ENCODE measurements around the gene NTRK2.

Gene NTRK2

DNA sequence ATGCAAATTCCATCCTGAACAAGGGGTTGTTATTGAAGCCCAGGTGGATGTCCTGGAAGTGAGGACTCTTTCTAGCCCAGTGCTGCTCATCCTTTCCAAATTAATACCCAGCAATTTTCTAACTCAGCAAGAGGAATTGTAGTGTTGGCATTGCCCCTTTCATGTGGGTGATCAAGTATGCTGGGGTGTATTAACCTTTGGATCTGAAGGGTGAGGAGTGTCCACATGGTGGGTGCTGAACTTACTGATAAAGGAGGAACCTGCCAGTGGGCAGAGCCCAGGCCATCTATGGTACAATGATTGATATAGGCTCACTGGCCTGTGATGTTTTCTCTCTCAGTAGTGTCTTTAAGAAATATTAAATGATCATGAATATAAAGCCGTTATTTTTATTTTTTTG, 210.1 kb downstream of the NTRK2 start:
- TF ChIP-seq, protein P1, sequence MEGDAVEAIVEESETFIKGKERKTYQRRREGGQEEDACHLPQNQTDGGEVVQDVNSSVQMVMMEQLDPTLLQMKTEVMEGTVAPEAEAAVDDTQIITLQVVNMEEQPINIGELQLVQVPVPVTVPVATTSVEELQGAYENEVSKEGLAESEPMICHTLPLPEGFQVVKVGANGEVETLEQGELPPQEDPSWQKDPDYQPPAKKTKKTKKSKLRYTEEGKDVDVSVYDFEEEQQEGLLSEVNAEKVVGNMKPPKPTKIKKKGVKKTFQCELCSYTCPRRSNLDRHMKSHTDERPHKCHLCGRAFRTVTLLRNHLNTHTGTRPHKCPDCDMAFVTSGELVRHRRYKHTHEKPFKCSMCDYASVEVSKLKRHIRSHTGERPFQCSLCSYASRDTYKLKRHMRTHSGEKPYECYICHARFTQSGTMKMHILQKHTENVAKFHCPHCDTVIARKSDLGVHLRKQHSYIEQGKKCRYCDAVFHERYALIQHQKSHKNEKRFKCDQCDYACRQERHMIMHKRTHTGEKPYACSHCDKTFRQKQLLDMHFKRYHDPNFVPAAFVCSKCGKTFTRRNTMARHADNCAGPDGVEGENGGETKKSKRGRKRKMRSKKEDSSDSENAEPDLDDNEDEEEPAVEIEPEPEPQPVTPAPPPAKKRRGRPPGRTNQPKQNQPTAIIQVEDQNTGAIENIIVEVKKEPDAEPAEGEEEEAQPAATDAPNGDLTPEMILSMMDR (conservative IDR thresholded peaks at IDR 0.05; ENCODE audit: low read depth, low read length): no peak
- DNase-seq (ENCODE audit: low read depth): no peak
- H3K4me3 ChIP-seq (ENCODE audit: low read depth, low read length): no peak overlapping the region

- no peak for DNase-seq (ENCODE audit: low read depth)
- no peak overlapping the region for H3K4me3 ChIP-seq (ENCODE audit: low read depth, low read length)
- TF ChIP-seq, protein P1 (conservative IDR thresholded peaks at IDR 0.05; ENCODE audit: low read depth, low read length): no peak
These were observed 211.3 kb downstream of the NTRK2 start for GRCh38 chr9:84880835-84881234.

DNA sequence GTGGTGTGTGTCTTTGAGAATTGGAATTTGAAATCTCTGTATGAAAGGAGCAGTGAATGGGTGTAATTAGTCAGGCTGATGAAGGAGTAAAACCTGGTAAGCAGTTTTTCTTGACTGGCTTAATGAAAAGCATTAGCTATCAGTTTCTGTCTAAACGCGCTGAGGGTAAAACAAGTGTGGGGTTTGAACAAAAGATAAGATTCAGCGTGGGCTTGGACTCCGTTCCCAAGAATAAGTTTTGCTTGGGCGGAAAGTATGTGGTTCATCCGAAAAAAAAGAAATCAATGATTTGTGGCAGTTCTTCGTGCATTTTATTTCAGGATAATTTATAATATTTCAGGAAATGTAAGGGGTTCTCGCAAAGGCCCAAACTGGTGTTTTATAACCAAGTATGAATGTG, 217.3 kb downstream of the NTRK2 start:
- no peak overlapping the region for H3K4me3 ChIP-seq (ENCODE audit: low read depth, low read length)
- TF ChIP-seq, protein P1 (conservative IDR thresholded peaks at IDR 0.05; ENCODE audit: low read depth, low read length): no peak
- DNase-seq (ENCODE audit: low read depth): no peak

GRCh38 chr9:84891924-84892323, 222.4 kb downstream of the NTRK2 start:
- no peak overlapping the region for H3K4me3 ChIP-seq (ENCODE audit: low read depth, low read length)
- DNase-seq (ENCODE audit: low read depth): no peak
- TF ChIP-seq, protein P1 (conservative IDR thresholded peaks at IDR 0.05; ENCODE audit: low read depth, low read length): no peak

DNA sequence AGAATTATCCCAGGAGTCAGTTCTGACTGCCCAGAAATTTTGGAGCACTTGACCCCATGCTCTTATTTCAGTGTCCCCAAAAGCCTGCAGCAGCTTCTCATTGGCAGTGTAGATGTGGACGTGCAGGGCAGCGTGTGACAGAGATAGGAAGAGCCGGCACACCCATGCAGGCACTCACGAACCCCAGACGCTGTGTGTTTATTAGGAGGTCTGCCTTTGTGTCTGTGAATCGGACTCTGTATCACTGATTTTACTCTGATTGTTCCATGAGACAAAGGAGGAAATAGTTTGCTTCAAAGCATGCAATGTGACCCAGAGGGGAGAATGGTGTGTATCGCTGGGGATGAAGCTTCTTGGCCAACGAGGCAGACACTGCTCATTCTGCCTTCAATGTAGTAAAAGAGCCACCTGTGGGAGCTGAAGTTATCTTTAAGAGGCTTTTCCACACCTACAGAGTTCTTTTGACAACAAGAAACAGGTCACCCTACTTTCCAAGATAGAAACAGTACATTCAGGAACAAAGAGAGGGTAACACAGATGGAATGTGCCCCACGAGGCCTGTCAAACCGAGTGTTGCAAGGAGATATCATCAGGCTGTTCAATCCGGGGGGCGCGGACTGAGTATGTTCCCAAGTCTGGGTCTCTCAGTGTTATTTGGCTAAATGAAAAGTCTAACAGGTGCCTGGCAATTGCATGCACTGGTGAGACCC, 224.0 kb downstream of the NTRK2 start:
- TF ChIP-seq, protein P1 (conservative IDR thresholded peaks at IDR 0.05; ENCODE audit: low read depth, low read length): no peak
- no peak overlapping the region for H3K4me3 ChIP-seq (ENCODE audit: low read depth, low read length)

DNA sequence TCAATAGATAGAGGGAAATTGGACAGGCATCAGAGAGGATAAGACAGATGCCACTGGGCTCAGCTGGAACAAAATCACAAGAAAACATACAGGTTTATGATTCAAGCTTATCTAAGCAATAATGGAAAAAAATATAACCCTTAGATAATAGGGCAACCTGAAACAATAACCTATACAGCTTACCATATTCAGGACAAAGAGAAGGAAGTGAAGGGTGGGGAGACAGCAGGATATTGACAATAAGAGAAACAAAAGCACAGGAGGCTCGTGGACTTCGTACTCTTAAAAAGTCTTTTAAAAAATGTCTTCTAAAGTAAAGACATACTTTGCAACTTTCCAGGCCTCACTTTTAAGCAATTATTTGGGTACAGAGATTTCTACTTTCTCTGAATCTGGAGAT, 225.3 kb downstream of the NTRK2 start:
- DNase-seq (ENCODE audit: low read depth): no peak
- TF ChIP-seq, protein P1 (conservative IDR thresholded peaks at IDR 0.05; ENCODE audit: low read depth, low read length): no peak
- H3K4me3 ChIP-seq (ENCODE audit: low read depth, low read length): no peak overlapping the region

More for the DNA sequence above, 224.0 kb downstream of the NTRK2 start:
- no peak for DNase-seq (ENCODE audit: low read depth)
